Activated CD8-positive, alpha-beta T cell treated with anti-CD3 and anti-CD28 coated beads, Interleukin-2, amount 10 ng/mL, durations not matched to agents 7 days and 5 days (primary cell): Measurements from ENCODE around the gene ACSM6. TPM values are rescaled to one million over a fixed set of nuclear protein-coding genes. Genes with fewer than 3 reads are reported as not detected.
"Not testable (repeated sequence)": the region's sequence is repeated elsewhere in the genome, so short reads cannot be mapped to it uniquely, and the experiment has no call there.

Experiments
- ATAC-seq: fragments of 150-1000 bp; cut with Tn5 transposase; one replicate; pipeline ENCODE4 v1.10.0; 2021; ENCODE audit warnings: moderate library complexity
- CTCF ChIA-PET: fragments of 350-600 bp; sonication (Branson Sonifier 250); formaldehyde crosslinking; loops from one replicate; lab custom pipeline; 2021; ENCODE audit warnings: antibody characterized with exemption; lab: Charles Lee
- POLR2A ChIA-PET: fragments of 350-600 bp; sonication (Branson Sonifier 250); formaldehyde crosslinking; loops from one replicate; lab custom pipeline; 2021; ENCODE audit warnings: antibody characterized with exemption; lab: Charles Lee
- DNase-seq: peaks from one replicate; pipeline ENCODE4 v3.0.0-alpha.2; 2020
- H3K27ac Mint-ChIP-seq: one replicate; pipeline ENCODE4 v1.8.0; 2021; ENCODE audit warnings: mild to moderate bottlenecking, mixed read lengths
- H3K27me3 Mint-ChIP-seq: one replicate; pipeline ENCODE4 v1.8.0; 2021; ENCODE audit warnings: low read depth, mixed read lengths
- H3K36me3 Mint-ChIP-seq: one replicate; pipeline ENCODE4 v1.8.0; 2021; ENCODE audit warnings: low read depth, mixed read lengths
- H3K4me1 Mint-ChIP-seq: one replicate; pipeline ENCODE4 v1.8.0; 2021; ENCODE audit warnings: low read depth, mixed read lengths
- H3K4me3 Mint-ChIP-seq: one replicate; pipeline ENCODE4 v1.8.0; 2021; ENCODE audit warnings: mild to moderate bottlenecking, mixed read lengths
- H3K9me3 Mint-ChIP-seq: one replicate; pipeline ENCODE4 v1.8.0; 2022; ENCODE audit warnings: mixed read lengths; ENCODE audit not compliant: insufficient read depth
- total RNA-seq, 2 experiments: library from RNA; stranded (reverse); gene quantifications; one replicate each; pipeline ENCODE4 v1.2.3, GENCODE V29; 2021

ACSM6 gene
- total RNA-seq, 2 experiments from 2014 or later: not detected

GRCh38 chr10:95187617-95188016, 6.4 kb upstream of the ACSM6 start:
- POLR2A ChIA-PET: no interaction called here
- Mint-ChIP-seq H3K9me3 (no peaks in the 10 kb centered on the region), H3K4me1 (peaks cover 7% of the 10 kb centered on the region), H3K27ac (no peak overlapping the region), H3K4me3 (no peak overlapping the region), H3K27me3 (peaks cover 20% of the 10 kb centered on the region), H3K36me3 (no peaks in the 10 kb centered on the region)
- CTCF ChIA-PET: interaction anchor here (0.8 to 1.8 kb wide), 4 partner anchors 54 to 187 kb away, joined by 3 to 7 read pairs (median 3); no protein-coding TSS in a partner anchor
- ATAC-seq: no peak
- DNase-seq: no peak

- Mint-ChIP-seq H3K9me3 (no peaks in the 10 kb centered on the region), H3K27ac (no peak overlapping the region), H3K4me1 (peaks cover 4% of the 10 kb centered on the region), H3K4me3 (no peak overlapping the region), H3K36me3 (no peaks in the 10 kb centered on the region), H3K27me3 (peaks cover 20% of the 10 kb centered on the region)
- POLR2A ChIA-PET: no interaction called here
- no peak for DNase-seq
- ATAC-seq: no peak
- CTCF ChIA-PET: interaction anchor here (1.8 kb wide), 1 partner anchor 55 kb away, joined by 7 read pairs; no protein-coding TSS in a partner anchor
Measured at GRCh38 chr10:95188593-95188992, 5.4 kb upstream of the ACSM6 start.

- DNase-seq (no peak), ATAC-seq (no peak)
- CTCF ChIA-PET: no interaction called here
- H3K27ac Mint-ChIP-seq: no peak overlapping the region
- no peaks in the 10 kb centered on the region for H3K4me1 Mint-ChIP-seq
- H3K27me3 Mint-ChIP-seq: peaks cover 6% of the 10 kb centered on the region
- no peak overlapping the region for H3K4me3 Mint-ChIP-seq
- POLR2A ChIA-PET: no interaction called here
- H3K9me3 Mint-ChIP-seq: no peaks in the 10 kb centered on the region
- H3K36me3 Mint-ChIP-seq: no peaks in the 10 kb centered on the region
Measured at GRCh38 chr10:95196046-95196445, 2.0 kb downstream of the ACSM6 start.

GRCh38 chr10:95201736-95202135, 7.7 kb downstream of the ACSM6 start:
- H3K36me3 Mint-ChIP-seq: no peaks in the 10 kb centered on the region
- DNase-seq: no peak
- H3K4me1 Mint-ChIP-seq: no peaks in the 10 kb centered on the region
- H3K9me3 Mint-ChIP-seq: no peaks in the 10 kb centered on the region
- POLR2A ChIA-PET: no interaction called here
- no peak for ATAC-seq
- H3K27me3 Mint-ChIP-seq: no peaks in the 10 kb centered on the region
- no peak overlapping the region for H3K4me3 Mint-ChIP-seq
- CTCF ChIA-PET: interaction anchor here (1.1 to 1.2 kb wide), 2 partner anchors 16 to 18 kb away, joined by 3 read pairs; no protein-coding TSS in a partner anchor
- no peak overlapping the region for H3K27ac Mint-ChIP-seq

GRCh38 chr10:95202865-95203264, 8.8 kb downstream of the ACSM6 start:
- CTCF ChIA-PET: interaction anchor here (1.1 kb wide), 1 partner anchor 17 kb away, joined by 3 read pairs; no protein-coding TSS in a partner anchor
- DNase-seq, POLR2A ChIA-PET, H3K27ac Mint-ChIP-seq, H3K36me3 Mint-ChIP-seq, H3K4me3 Mint-ChIP-seq, ATAC-seq, H3K4me1 Mint-ChIP-seq, H3K9me3 Mint-ChIP-seq, H3K27me3 Mint-ChIP-seq: not testable (repeated sequence)

GRCh38 chr10:95208702-95209391, 14.8 kb downstream of the ACSM6 start:
- DNase-seq: no peak
- ChIA-PET CTCF (no interaction called here), POLR2A (no interaction called here)
- peaks cover 2% of the 10 kb centered on the region for H3K27me3 Mint-ChIP-seq
- H3K4me1 Mint-ChIP-seq: no peaks in the 10 kb centered on the region
- no peaks in the 10 kb centered on the region for H3K9me3 Mint-ChIP-seq
- H3K36me3 Mint-ChIP-seq: no peaks in the 10 kb centered on the region
- H3K27ac Mint-ChIP-seq: no peak overlapping the region
- no peak overlapping the region for H3K4me3 Mint-ChIP-seq
- ATAC-seq: no peak

- Mint-ChIP-seq H3K4me1 (no peaks in the 10 kb centered on the region), H3K36me3 (no peaks in the 10 kb centered on the region), H3K4me3 (no peak overlapping the region), H3K9me3 (no peaks in the 10 kb centered on the region), H3K27me3 (peaks cover 2% of the 10 kb centered on the region), H3K27ac (no peak overlapping the region)
- ATAC-seq (no peak), DNase-seq (no peak)
- ChIA-PET CTCF (interaction anchor here (1.0 to 1.5 kb wide), 2 partner anchors 34 to 37 kb away, joined by 3 to 6 read pairs; no protein-coding TSS in a partner anchor), POLR2A (no interaction called here)
Measured at GRCh38 chr10:95209509-95210127, 15.6 kb downstream of the ACSM6 start.

- H3K27me3 Mint-ChIP-seq: peaks cover 2% of the 10 kb centered on the region
- H3K9me3 Mint-ChIP-seq: no peaks in the 10 kb centered on the region
- no peaks in the 10 kb centered on the region for H3K4me1 Mint-ChIP-seq
- no peak overlapping the region for H3K4me3 Mint-ChIP-seq
- DNase-seq (no peak), ATAC-seq (no peak)
- no peak overlapping the region for H3K27ac Mint-ChIP-seq
- ChIA-PET POLR2A (no interaction called here), CTCF (no interaction called here)
- H3K36me3 Mint-ChIP-seq: no peaks in the 10 kb centered on the region
Measured at GRCh38 chr10:95211606-95212279, 17.7 kb downstream of the ACSM6 start.

- H3K36me3 Mint-ChIP-seq: no peaks in the 10 kb centered on the region
- DNase-seq (no peak), ATAC-seq (no peak)
- H3K27me3 Mint-ChIP-seq: peaks cover 2% of the 10 kb centered on the region
- H3K9me3 Mint-ChIP-seq: no peaks in the 10 kb centered on the region
- H3K4me1 Mint-ChIP-seq: no peaks in the 10 kb centered on the region
- no peak overlapping the region for H3K27ac Mint-ChIP-seq
- H3K4me3 Mint-ChIP-seq: no peak overlapping the region
- ChIA-PET POLR2A (no interaction called here), CTCF (no interaction called here)
Measured at GRCh38 chr10:95214369-95214768, 20.3 kb downstream of the ACSM6 start.

GRCh38 chr10:95214793-95215192, 20.8 kb downstream of the ACSM6 start:
- H3K36me3 Mint-ChIP-seq: no peaks in the 10 kb centered on the region
- DNase-seq (no peak), ATAC-seq (no peak)
- no peak overlapping the region for H3K27ac Mint-ChIP-seq
- H3K9me3 Mint-ChIP-seq: no peaks in the 10 kb centered on the region
- CTCF ChIA-PET: no interaction called here
- no peaks in the 10 kb centered on the region for H3K4me1 Mint-ChIP-seq
- H3K4me3 Mint-ChIP-seq: no peak overlapping the region
- POLR2A ChIA-PET: no interaction called here
- peaks cover 2% of the 10 kb centered on the region for H3K27me3 Mint-ChIP-seq

- no peaks in the 10 kb centered on the region for H3K4me1 Mint-ChIP-seq
- POLR2A ChIA-PET: no interaction called here
- no peak overlapping the region for H3K27ac Mint-ChIP-seq
- no peak for DNase-seq
- H3K27me3 Mint-ChIP-seq: peaks cover 2% of the 10 kb centered on the region
- no peaks in the 10 kb centered on the region for H3K36me3 Mint-ChIP-seq
- no peak overlapping the region for H3K4me3 Mint-ChIP-seq
- ATAC-seq: no peak
- CTCF ChIA-PET: interaction anchor here (1.0 kb wide), 1 partner anchor 25 kb away, joined by 3 read pairs; no protein-coding TSS in a partner anchor
- H3K9me3 Mint-ChIP-seq: no peaks in the 10 kb centered on the region
Measured at GRCh38 chr10:95217476-95217875, 23.4 kb downstream of the ACSM6 start.

GRCh38 chr10:95220539-95220938, 26.5 kb downstream of the ACSM6 start:
- Mint-ChIP-seq H3K27ac (no peak overlapping the region), H3K9me3 (no peaks in the 10 kb centered on the region), H3K4me1 (no peaks in the 10 kb centered on the region), H3K4me3 (no peak overlapping the region), H3K27me3 (no peaks in the 10 kb centered on the region), H3K36me3 (no peaks in the 10 kb centered on the region)
- DNase-seq (no peak), ATAC-seq (no peak)
- CTCF ChIA-PET: no interaction called here
- POLR2A ChIA-PET: no interaction called here
